Left lung (tissue), 10 donors: ENCODE data around the gene LRRIQ1. TPM values are rescaled to one million over a fixed set of nuclear protein-coding genes. Genes with fewer than 3 reads are reported as not detected.

Source experiments
- ATAC-seq: fragments of 200-7000 bp; cut with Tn5 transposase; one replicate; pipeline ENCODE4 v1.9.1; 2020; ENCODE audit warnings: moderate library complexity
- DNase-seq, 4 donors: peaks; one replicate each; pipeline ENCODE4 v3.0.0-alpha.2; 2013 to 2020
- H3K27ac ChIP-seq, 2 donors: fragments of 200-600 bp; sonication (generic) in 1 of 2; one replicate each; pipeline versions ENCODE4 v1.5.0 to v1.8.0; 2020 to 2021
- H3K27me3 ChIP-seq, 2 donors: fragments of 200-600 bp; sonication (generic) in 1 of 2; one replicate each; pipeline versions ENCODE4 v1.5.0 to v1.8.0; 2020 to 2021
- H3K36me3 ChIP-seq, 2 donors: fragments of 200-600 bp; sonication (generic) in 1 of 2; one replicate each; pipeline versions ENCODE4 v1.5.0 to v1.8.0; 2020 to 2021
- H3K4me1 ChIP-seq, 2 donors: fragments of 200-600 bp; one replicate each; pipeline ENCODE4 v1.8.0; 2021
- H3K4me3 ChIP-seq, 2 donors: fragments of 200-600 bp; sonication (generic) in 1 of 2; one replicate each; pipeline versions ENCODE4 v1.5.0 to v1.8.0; 2020 to 2021; ENCODE audit warnings: mild to moderate bottlenecking in 1 of 2
- H3K9me3 ChIP-seq, 2 donors: fragments of 200-600 bp; sonication (generic) in 1 of 2; one replicate each; pipeline versions ENCODE4 v1.5.0 to v1.8.0; 2020 to 2021
- CTCF ChIP-seq, 2 donors: fragments of 200-600 bp; sonication (generic) in 1 of 2; IDR thresholded peaks; one replicate each; pipeline versions ENCODE4 v1.5.0 to v1.8.0; 2021; ENCODE audit warnings: antibody characterized with exemption in 2 of 2
- intact Hi-C, 2 donors: fragments of 100-400 bp; cut with DNase I; formaldehyde crosslinking; loops; one replicate each; pipeline versions ENCODE4 v1.11.2 to v1.14.2; 2022
- polyA plus RNA-seq, 6 donors: library from polyadenylated mRNA; unstranded; fragments of 120-200 nt; gene quantifications; one replicate each; pipeline ENCODE4 v1.2.1, GENCODE V29; 2013; ENCODE audit not compliant: insufficient read length in 6 of 6
- total RNA-seq, 2 donors: library from RNA; stranded (reverse); fragmentation: NEBNext Ultra II Directional; extraction: Animal tissue kit (Norgen Biotek cat#: 25700); gene quantifications; one replicate each; pipeline ENCODE4 v1.2.1, GENCODE V29; 2021
- donor health status: DM: no; HTN: yes; CAD: no.
- donor health status: DM: no; HTN: no; CAD: no.

The LRRIQ1 gene
- total and polyA plus RNA-seq, 8 donors = 1.6 to 12.1 (median 8.2) TPM

GRCh38 chr12:85266356-85266755, 230.2 kb downstream of the LRRIQ1 start:
- no peak overlapping the region for H3K4me3 ChIP-seq
- H3K4me1 ChIP-seq = no peaks in the 10 kb centered on the region
- TF ChIP-seq CTCF (IDR thresholded peaks at IDR 0.05) = no peak
- H3K27ac ChIP-seq = no peak overlapping the region
- H3K9me3 ChIP-seq = no peaks in the 10 kb centered on the region
- no peaks in the 10 kb centered on the region for H3K27me3 ChIP-seq
- no peak for DNase-seq
- no peak for ATAC-seq
- intact Hi-C loops = no loop called here
- H3K36me3 ChIP-seq = no peaks in the 10 kb centered on the region

GRCh38 chr12:85273381-85274314, 237.5 kb downstream of the LRRIQ1 start:
- peak in 1 of 4 donors; percentile 39 for DNase-seq

GRCh38 chr12:85274315-85274651, 238.1 kb downstream of the LRRIQ1 start:
- Histone ChIP-seq H3K27me3 (peaks cover 70 to 78% of the 10 kb centered on the region in 2 donors), H3K4me1 (no peaks in the 10 kb centered on the region), H3K36me3 (no peaks in the 10 kb centered on the region), H3K27ac (no peak overlapping the region), H3K4me3 (no peak overlapping the region), H3K9me3 (no peaks in the 10 kb centered on the region)
- ATAC-seq (no peak), DNase-seq (no peak)
- intact Hi-C loops = no loop called here
- no peak for TF ChIP-seq CTCF (IDR thresholded peaks at IDR 0.05)

More at GRCh38 chr12:85273381-85274314, 237.5 kb downstream of the LRRIQ1 start:
- TF ChIP-seq CTCF (IDR thresholded peaks at IDR 0.05) = no peak
- Histone ChIP-seq H3K27ac (no peak overlapping the region), H3K4me1 (no peaks in the 10 kb centered on the region), H3K27me3 (peaks cover 64 to 72% of the 10 kb centered on the region in 2 donors), H3K9me3 (no peaks in the 10 kb centered on the region), H3K36me3 (no peaks in the 10 kb centered on the region), H3K4me3 (no peak overlapping the region)
- ATAC-seq = no peak
- intact Hi-C loops = no loop called here

- no peak for ATAC-seq
- no peak for DNase-seq
- Histone ChIP-seq H3K4me3 (no peak overlapping the region), H3K27ac (no peak overlapping the region), H3K4me1 (peaks cover 0 to 3% of the 10 kb centered on the region in 2 donors), H3K36me3 (no peaks in the 10 kb centered on the region), H3K9me3 (no peaks in the 10 kb centered on the region), H3K27me3 (peaks cover 81 to 89% of the 10 kb centered on the region in 2 donors)
- TF ChIP-seq CTCF (IDR thresholded peaks at IDR 0.05) = no peak
- intact Hi-C loops = no loop called here
These were observed 239.2 kb downstream of the LRRIQ1 start for GRCh38 chr12:85275374-85275773.

GRCh38 chr12:85277191-85277590, 241.0 kb downstream of the LRRIQ1 start:
- intact Hi-C loops = no loop called here
- H3K27me3 ChIP-seq = peaks cover 98 to 100% of the 10 kb centered on the region in 2 donors
- no peak overlapping the region for H3K4me3 ChIP-seq
- DNase-seq (no peak), ATAC-seq (no peak)
- no peaks in the 10 kb centered on the region for H3K36me3 ChIP-seq
- H3K4me1 ChIP-seq = peaks cover 0 to 9% of the 10 kb centered on the region in 2 donors
- H3K9me3 ChIP-seq = no peaks in the 10 kb centered on the region
- H3K27ac ChIP-seq = no peak overlapping the region
- TF ChIP-seq CTCF (IDR thresholded peaks at IDR 0.05) = no peak
